HepG2 (cell line): Measurements from ENCODE around the gene ATG4D. TPM values are rescaled to one million over a fixed set of nuclear protein-coding genes. Genes with fewer than 3 reads are reported as not detected.
A peak's percentile ranks its signal among the peaks of the same experiment; 100 is the strongest.

Source experiments
- BATF2 ChIP-seq: sonication (generic); formaldehyde crosslinking; IDR thresholded peaks from 2 replicates; pipeline ENCODE4 v1.8.0; 2022; ENCODE audit warnings: mild to moderate bottlenecking, missing genetic modification reagents, moderate library complexity
- CSRNP1 ChIP-seq: sonication (generic); formaldehyde crosslinking; IDR thresholded peaks from 2 replicates; pipeline ENCODE4 v1.8.1; 2023; ENCODE audit warnings: mild to moderate bottlenecking, missing genetic modification reagents
- E2F5 ChIP-seq: sonication (generic); formaldehyde crosslinking; conservative IDR thresholded peaks from 2 replicates; pipeline ENCODE4 v1.4.0; 2020; ENCODE audit warnings: missing genetic modification reagents
- ELK4 ChIP-seq: sonication (generic); formaldehyde crosslinking; IDR thresholded peaks from 2 replicates; pipeline ENCODE4 v1.9.0; 2021; ENCODE audit warnings: missing genetic modification reagents, borderline replicate concordance
- JDP2 ChIP-seq: sonication (generic); formaldehyde crosslinking; IDR thresholded peaks from 2 replicates; pipeline ENCODE4 v1.8.1; 2022; ENCODE audit warnings: missing genetic modification reagents, borderline replicate concordance
- JUN ChIP-seq: sonication (generic); formaldehyde crosslinking; IDR thresholded peaks from 2 replicates; pipeline ENCODE4 v1.4.0; 2020; ENCODE audit warnings: mild to moderate bottlenecking, missing genetic modification reagents
- MAF1 ChIP-seq: sonication (generic); formaldehyde crosslinking; IDR thresholded peaks from 2 replicates; pipeline ENCODE4 v1.5.0; 2020; ENCODE audit warnings: missing genetic modification reagents, borderline replicate concordance
- NAIF1 ChIP-seq: sonication (generic); formaldehyde crosslinking; IDR thresholded peaks from 2 replicates; pipeline ENCODE4 v1.5.0; 2020; ENCODE audit warnings: mild to moderate bottlenecking, missing genetic modification reagents, borderline replicate concordance
- RBM22 ChIP-seq: fragments of 200-400 bp; formaldehyde crosslinking; optimal IDR thresholded peaks from 2 replicates; pipeline ENCODE3; 2017; ENCODE audit warnings: mild to moderate bottlenecking, low read length, moderate library complexity
- REPIN1 ChIP-seq: sonication (generic); formaldehyde crosslinking; IDR thresholded peaks from 2 replicates; pipeline ENCODE4 v1.8.0; 2022; ENCODE audit warnings: missing genetic modification reagents, low read depth, mild to moderate bottlenecking, borderline replicate concordance
- RNF219 ChIP-seq: sonication (generic); formaldehyde crosslinking; IDR thresholded peaks from 2 replicates; pipeline ENCODE4 v1.5.0; 2020; ENCODE audit warnings: mild to moderate bottlenecking, missing genetic modification reagents
- ZBTB46 ChIP-seq: sonication (generic); formaldehyde crosslinking; IDR thresholded peaks from 2 replicates; pipeline ENCODE4 v1.4.0; 2020; ENCODE audit warnings: mild to moderate bottlenecking, missing genetic modification reagents, borderline replicate concordance
- ZNF253 ChIP-seq: sonication (generic); formaldehyde crosslinking; IDR thresholded peaks from 2 replicates; pipeline ENCODE4 v1.8.0; 2022; ENCODE audit warnings: mild to moderate bottlenecking, missing genetic modification reagents, borderline replicate concordance
- ZNF30 ChIP-seq: sonication (generic); formaldehyde crosslinking; IDR thresholded peaks from 2 replicates; pipeline ENCODE4 v1.5.0; 2020; ENCODE audit warnings: mild to moderate bottlenecking, missing genetic modification reagents
- ZNF704 ChIP-seq: sonication (generic); formaldehyde crosslinking; IDR thresholded peaks from 2 replicates; pipeline ENCODE4 v1.8.1; 2023; ENCODE audit warnings: mild to moderate bottlenecking, inconsistent platforms, moderate library complexity, missing genetic modification reagents, borderline replicate concordance
- polyA plus RNA-seq, 8 experiments: library from polyadenylated mRNA; depleted of rRNA in 3 of 8; stranded (reverse) in 7 of 8; unstranded in 1 of 8; fragments of >200 nt; fragmentation: Illumina TruSeq in 4 of 8; extraction: Trizol in 4 of 8; gene quantifications; 2 replicates each; pipeline versions ENCODE4 v1.2.1 to v1.2.3, GENCODE V29; 2011 to 2016; ENCODE audit warnings: low read depth in 4 of 8, missing spikeins in 1 of 8, mixed read lengths in 1 of 8; ENCODE audit not compliant: insufficient read depth in 1 of 8
- total RNA-seq, 5 experiments: library from RNA; depleted of rRNA; stranded (reverse); fragments of >200 nt; fragmentation: Illumina TruSeq; extraction: Trizol; gene quantifications; 2 replicates each; pipeline ENCODE4 v1.2.3, GENCODE V29; 2016; ENCODE audit warnings: low read depth in 1 of 5

ATG4D gene
- total and polyA plus RNA-seq, 2 of the 13 experiments (the other 11 are each of a cell fraction or from before 2014, with no cell fraction given), result 17.8 to 19.0 TPM

- no peak; the same call in none of the 2 replicates for TF ChIP-seq REPIN1 (CRISPR knock-in tag)
- TF ChIP-seq ZNF704 (CRISPR knock-in tag), result no peak; the same call in 1 of the 2 replicates
- peak; percentile 68; the same call in 1 of the 2 replicates for TF ChIP-seq BATF2 (CRISPR knock-in tag)
- 0 out of 2 replicates have a peak, but pooled peaks have one; percentile 13 for TF ChIP-seq ZBTB46 (CRISPR knock-in tag)
- TF ChIP-seq NAIF1 (CRISPR knock-in tag), result peak; percentile 83; the same call in 1 of the 2 replicates
- TF ChIP-seq CSRNP1, result peak; percentile 64; the same call in 1 of the 2 replicates
- TF ChIP-seq MAF1 (CRISPR knock-in tag), result peak; percentile 63; the same call in 1 of the 2 replicates
- TF ChIP-seq RNF219 (CRISPR knock-in tag), result peak; percentile 23; the same call in 1 of the 2 replicates
- peak; percentile 63; the same call in 1 of the 2 replicates for TF ChIP-seq ELK4 (CRISPR knock-in tag)
- no peak for TF ChIP-seq JUN (CRISPR knock-in tag)
- peak; percentile 65 for TF ChIP-seq RBM22
- TF ChIP-seq E2F5 (CRISPR knock-in tag), result peak; percentile 65; the same call in 1 of the 2 replicates
- TF ChIP-seq ZNF253, result no peak
- peak; percentile 92 for TF ChIP-seq ZNF30 (CRISPR knock-in tag)
- TF ChIP-seq JDP2, result no peak; the same call in 1 of the 2 replicates
Observed at GRCh38 chr19:10503002-10503789, 40.5 kb upstream of the ATG4D start, which contains the start of gene KEAP1 (continued).
